ENCODE measurements around the gene RPL26.
"Not testable (repeated sequence)": the region's sequence is repeated elsewhere in the genome, so short reads cannot be mapped to it uniquely, and the experiment has no call there.

Gene RPL26

GRCh38 chr17:8362651-8363332 is 20.2 kb downstream of the RPL26 start:
- DNase-seq: no peak

DNA sequence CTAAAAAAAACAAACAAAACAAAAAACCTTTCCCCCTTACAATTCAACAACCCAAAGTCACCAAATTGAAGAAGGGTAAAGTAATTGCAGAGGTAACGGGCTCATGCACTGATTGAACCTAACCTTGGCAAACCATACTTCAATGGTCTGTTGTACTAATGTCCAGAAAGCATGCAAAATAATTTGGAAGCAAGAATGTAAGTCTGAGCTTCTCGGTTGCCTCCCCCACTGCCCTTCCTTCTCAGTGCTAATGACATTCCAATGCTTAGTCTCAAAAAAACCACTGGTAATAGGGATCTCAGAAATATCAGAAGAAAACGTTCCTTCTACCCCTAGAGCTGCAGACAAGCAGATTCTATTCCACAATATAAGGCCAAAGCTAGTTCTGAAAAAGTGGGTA is 22.2 kb downstream of the RPL26 start:
- DNase-seq: no peak

GRCh38 chr17:8360260-8360659 is 22.7 kb downstream of the RPL26 start:
- no peak for DNase-seq

GRCh38 chr17:8359769-8360168 is 23.2 kb downstream of the RPL26 start:
- no peak for DNase-seq

DNA sequence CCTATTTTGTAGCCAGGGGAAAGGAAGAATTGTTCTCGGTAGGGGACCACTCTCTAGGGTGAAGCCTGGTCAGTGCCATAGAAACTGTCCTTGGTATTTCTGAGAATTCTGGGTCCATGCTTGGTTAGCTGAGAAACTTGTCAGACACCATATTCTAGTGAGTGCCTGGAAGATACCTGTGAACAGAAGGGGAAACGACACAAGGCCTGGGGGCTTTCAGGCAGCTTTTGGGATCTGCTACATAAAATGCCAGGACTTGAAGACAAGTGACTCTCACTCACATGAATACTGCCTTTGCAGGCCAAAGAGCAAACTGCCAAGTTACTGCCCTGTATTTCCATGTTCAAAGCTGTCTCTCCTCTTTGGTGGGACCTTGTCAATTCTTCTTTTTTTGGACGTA is 25.1 kb downstream of the RPL26 start:
- DNase-seq: no peak

DNA sequence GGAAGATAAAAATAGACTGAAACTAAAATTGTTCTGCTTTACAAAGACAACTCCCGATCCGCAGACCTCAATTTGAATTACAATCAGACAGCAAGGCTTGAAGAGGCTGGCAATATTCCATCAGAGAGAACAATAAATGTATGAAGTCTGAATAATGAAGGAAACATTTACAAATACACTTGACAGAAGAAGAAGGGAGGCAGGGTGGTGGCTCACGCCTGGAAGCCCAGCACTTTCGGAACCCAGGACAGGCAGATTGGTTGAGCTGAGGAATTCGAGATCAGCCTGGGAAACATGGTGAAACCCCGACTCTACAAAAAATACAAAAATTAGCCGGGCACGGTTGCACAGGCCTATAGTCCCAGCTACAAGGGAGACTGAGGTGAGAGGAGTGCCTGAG is 28.8 kb downstream of the RPL26 start:
- no peak for DNase-seq

GRCh38 chr17:8353736-8354135 is 29.3 kb downstream of the RPL26 start:
- no peak for DNase-seq

DNA sequence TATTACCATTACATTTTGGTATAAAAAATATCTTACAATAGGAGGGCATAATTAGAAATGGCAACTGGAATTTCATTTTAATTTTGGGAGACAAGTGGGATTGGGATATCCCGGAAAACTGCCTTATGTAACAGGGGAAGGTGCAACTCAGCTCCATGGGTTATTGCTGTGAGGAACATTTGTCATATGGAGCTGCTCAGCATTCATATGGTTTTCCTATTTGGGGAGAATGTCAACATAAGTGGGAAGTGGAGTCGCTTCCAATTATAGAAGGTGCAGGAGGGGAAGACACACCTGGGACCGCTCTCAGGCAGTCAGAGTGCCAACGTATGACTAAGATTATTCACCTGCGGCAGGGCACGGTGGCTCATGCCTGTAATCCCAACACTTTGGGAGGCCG is 32.7 kb downstream of the RPL26 start:
- no peak for DNase-seq

DNA sequence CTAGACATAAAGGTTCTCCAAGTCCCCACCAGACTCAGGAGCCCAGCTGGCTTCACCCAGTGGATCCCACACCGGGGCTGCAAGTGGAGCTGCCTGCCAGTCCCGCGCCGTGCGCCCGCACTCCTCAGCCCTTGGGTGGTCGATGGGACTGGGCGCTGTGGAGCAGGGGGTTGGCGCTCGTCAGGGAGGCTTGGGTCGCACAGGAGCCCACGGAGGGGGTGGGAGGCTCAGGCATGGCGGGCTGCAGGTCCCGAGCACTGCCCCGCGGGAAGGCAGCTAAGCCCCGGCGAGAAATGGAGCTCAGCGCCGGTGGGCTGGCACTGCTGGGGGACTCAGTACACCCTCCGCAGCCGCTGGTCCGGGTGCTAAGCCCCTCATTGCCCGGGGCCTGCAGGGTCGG is 36.0 kb downstream of the RPL26 start:
- DNase-seq: not testable (repeated sequence)

DNA sequence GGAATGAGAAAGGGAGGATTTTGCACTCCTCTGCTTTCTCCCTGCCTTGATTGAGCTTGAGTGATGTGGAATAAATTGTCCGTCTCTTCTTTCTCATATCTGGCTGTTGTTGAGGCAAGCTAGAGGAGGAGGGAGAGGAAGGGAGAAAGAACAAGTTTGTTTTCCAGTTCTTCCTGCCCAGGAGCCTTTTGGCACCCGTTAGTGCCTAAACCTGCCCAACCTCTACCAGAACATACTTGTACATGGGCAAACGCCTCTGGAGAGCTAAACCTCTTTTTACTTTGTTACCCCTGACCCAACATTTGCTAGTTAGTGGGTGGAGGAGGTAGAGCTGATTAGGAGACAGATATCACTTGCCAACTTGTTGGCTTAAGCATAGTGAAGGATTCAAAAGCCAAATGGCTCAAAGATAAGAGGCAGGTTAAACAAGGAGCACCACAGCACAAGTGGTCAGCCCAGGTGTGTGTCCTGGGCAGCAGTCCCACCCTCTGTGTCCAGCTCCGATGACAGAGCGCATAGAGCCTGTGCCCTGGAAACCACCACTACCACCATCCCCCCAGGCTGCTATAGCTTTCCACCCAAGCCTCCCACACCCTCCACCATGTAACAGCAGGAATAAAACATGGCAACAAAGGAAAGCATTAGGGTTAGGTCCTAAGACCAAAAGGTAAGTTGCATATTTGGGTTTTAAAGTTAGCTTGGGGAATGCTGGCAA is 36.9 kb downstream of the RPL26 start:
- no peak for DNase-seq

- DNase-seq: no peak
Measured at GRCh38 chr17:8345052-8345690, 37.8 kb downstream of the RPL26 start.

GRCh38 chr17:8341456-8341855 is 41.5 kb downstream of the RPL26 start:
- no peak for DNase-seq

DNA sequence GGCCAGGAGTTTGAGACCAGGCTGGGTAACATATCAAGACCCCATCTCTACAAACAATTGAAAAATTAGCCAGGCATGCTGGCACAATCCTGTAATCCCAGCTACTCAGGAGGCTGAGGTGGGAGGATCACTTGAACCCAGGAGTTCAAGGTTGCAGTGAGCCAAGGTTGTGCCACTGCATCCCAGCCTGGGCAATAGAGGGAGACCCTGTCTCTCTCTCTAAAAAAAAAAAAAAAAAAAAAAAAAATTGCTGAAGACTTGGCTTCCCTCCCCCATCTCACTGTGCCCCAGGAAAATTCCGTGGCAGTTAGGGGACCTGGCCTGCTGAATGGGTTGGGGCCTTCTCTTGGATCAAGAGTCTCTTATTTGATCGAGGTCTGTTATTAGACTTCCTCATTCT is 43.5 kb downstream of the RPL26 start, which contains the start of gene ODF4:
TSS of gene ODF4 (plus strand) at position 301 of the 400 bp plus-strand sequence. CDS start 212 bp downstream, outside the sequence.
- DNase-seq: no peak

GRCh38 chr17:8338753-8339140 is 44.2 kb downstream of the RPL26 start:
- no peak for DNase-seq

DNA sequence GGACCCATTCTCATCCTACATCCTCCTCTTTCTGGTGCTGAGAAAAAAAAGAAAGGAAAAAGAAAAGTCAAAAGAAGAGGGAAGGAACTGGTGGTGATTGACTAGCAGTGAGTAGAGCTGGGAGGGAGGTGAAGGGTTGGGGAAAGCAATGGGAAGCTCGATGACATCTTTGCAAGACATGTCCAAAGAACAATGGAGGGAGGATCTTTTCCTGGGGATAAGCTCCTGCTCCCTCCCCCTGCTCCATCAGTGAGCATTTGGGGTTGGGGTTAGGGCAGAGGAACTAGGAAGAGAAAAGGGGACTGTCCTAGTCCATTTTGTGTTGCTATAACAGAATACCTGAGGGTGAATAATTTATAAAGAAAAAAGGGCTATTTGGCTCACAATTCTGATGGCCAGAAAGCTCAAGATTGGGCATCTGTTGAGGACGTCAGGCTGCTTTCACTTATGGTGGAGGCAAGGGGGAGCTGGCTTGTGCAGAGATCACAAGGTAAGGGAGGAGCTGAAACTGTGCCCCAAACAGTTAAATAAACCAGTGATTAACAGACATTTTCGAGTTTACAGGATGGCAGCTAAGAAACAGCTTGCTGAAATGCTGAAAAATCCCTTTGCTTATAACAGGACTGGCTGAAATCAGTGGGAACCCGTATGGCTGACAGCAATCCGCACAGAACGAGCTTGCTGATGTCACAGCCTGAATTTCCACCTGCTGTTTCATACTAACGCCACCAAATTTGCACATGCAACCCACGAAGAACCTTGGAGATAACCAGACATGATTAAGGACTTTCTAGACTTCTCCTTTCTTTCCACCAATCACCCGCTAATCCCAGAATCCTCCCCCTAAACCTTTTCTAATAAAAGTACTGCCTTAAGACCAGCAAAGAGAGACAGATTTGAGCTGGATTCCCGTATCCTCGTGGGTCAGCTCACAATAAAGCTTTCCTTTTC is 44.9 kb downstream of the RPL26 start:
- DNase-seq: no peak

DNA sequence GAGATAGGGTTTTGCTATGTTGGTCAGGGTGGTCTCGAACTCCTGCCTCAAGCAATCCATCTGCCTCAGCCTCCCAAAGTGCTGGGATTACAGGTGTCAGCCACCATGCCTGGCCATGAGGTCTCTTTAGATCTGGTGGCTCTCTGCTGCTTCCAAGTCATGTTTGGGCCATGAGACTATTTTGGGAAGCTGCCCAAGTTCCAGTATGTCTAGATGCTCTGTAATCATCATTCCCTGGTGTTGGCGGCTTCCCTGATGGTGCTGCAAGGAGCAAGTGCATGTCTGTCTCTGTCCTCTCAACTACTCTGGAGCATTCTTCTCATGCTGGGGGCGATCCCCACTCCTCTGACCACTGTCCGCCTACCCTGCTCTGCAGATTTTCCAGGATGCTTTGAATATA is 49.7 kb downstream of the RPL26 start:
- no peak for DNase-seq

- DNase-seq: no peak
Measured at GRCh38 chr17:8332688-8333087, 50.3 kb downstream of the RPL26 start.

DNA sequence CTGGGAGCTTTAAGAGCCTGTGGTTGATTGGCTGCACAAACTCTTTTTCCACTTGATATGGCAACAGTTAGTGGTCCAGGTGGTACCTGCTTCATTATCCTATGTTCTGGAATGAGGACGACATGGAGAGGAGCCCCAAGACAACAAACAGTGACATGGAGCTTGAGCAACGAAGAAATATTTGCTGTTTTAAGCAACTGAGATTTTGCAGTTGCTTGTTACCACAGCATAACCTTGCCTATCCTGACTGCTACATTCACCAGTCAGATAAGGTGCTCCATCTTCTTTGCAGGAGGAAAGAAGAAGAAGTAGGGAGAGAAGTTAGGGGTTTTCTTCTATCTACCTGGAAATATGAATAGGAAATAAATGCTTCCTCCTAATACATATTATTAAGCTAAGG is 50.9 kb downstream of the RPL26 start:
- no peak for DNase-seq

Data from NCI-H1930 (cell line).